Measurements from ENCODE around the gene WDR81.
"Not testable (repeated sequence)": the region's sequence is repeated elsewhere in the genome, so short reads cannot be mapped to it uniquely, and the experiment has no call there.

WDR81 gene

DNA sequence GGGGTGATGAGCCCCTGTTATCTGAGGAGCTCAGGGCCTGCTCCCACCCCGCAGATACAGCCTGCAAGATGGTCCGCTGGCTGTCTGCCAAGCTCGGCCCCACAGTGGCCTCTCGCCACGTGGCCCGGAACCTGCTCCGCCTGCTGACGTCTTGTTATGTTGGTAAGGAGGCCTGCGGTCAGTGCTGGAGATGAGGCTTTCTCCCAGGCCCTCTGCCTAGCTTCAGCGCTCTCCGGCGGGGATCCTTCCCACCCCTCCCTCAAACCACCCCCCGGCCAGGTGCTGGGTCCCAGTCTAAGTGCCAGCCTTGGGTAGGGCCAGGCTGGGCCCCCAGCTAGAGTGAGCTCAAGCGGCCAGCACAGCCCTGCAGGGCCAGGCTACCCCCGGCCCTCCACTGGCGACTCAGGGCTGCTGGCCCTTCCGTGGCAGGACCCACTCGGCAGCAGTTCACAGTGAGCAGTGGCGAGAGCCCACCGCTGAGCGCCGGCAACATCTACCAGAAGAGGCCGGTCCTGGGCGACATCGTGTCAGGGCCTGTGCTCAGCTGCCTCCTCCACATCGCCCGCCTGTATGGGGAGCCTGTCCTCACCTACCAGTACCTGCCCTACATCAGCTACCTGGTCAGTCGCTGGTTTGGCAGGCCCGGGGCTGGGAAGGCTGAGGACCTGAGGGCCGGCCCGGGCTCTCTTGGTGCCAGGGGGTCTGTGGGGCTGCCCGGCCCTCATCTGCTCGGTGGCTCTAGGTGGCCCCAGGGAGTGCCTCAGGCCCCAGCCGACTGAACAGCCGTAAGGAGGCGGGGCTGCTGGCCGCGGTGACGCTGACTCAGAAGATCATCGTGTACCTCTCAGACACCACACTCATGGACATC lies 6.1 kb downstream of the WDR81 start:
- no peak for DNase-seq (ENCODE audit: low read depth in 4 of 4, low spot score in 1 of 4)

DNA sequence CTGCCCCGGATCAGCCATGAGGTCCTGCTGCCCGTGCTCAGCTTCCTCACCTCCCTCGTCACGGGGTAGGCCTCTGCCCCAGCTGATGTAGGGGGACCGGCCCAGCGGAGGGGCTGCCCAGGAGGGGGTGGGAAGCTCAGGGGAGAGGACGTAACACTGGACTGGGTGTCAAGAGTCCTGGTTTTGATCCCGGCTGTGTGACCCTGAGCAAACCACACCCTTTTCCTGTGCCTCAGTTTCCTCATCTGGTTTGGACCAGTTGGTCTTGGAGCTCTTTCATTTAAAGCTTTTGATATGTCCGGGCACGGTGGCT lies 6.6 kb downstream of the WDR81 start:
- DNase-seq (ENCODE audit: low read depth in 4 of 4, low spot score in 1 of 4): no peak

DNA sequence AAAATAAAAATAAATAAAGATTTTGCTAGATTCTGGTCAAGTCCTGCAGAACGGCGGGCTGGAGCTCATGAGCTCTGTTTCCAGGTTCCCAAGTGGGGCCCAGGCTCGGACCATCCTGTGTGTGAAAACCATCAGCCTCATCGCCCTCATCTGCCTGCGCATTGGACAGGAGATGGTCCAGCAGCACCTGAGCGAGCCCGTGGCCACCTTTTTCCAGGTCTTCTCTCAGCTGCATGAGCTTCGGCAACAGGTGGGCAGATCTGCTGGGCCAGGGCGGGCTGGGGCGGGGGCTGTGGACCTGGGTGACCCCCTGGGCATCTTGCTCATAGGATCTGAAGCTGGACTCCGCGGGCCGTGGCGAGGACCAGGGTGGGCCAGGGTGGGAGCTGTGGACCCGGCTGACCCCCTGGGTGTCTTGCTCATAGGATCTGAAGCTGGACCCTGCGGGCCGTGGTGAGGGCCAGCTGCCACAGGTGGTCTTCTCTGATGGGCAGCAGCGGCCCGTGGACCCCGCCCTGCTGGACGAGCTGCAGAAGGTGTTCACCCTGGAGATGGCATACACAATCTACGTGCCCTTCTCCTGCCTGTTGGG lies 7.8 kb downstream of the WDR81 start:
- DNase-seq (ENCODE audit: low read depth in 4 of 4, low spot score in 1 of 4): no peak

DNA sequence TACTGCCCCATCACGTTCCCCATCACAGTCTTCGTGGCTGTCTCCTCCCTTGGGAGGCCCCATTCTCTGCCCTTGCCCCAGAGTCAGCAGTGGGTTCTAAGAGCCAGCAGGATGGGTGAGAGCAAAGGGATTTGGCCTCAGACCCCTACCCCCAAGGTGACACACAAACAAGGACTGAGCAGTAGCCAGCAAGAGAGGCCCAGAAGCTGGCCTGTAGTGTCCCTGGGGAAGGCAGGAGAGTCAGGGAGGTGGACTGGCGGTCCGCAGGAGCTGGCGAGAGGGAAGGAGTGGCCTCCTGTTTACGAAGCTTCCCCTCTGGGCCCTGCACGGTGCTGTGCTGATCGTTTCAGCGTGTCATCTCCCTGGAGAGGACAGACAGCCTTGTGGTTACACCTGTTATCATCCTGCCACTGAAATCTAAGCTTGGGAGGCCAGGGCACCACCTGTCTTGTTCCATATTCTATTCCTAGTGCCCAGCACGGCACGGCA lies 8.4 kb downstream of the WDR81 start:
- DNase-seq (ENCODE audit: low read depth in 4 of 4, low spot score in 1 of 4): no peak

DNA sequence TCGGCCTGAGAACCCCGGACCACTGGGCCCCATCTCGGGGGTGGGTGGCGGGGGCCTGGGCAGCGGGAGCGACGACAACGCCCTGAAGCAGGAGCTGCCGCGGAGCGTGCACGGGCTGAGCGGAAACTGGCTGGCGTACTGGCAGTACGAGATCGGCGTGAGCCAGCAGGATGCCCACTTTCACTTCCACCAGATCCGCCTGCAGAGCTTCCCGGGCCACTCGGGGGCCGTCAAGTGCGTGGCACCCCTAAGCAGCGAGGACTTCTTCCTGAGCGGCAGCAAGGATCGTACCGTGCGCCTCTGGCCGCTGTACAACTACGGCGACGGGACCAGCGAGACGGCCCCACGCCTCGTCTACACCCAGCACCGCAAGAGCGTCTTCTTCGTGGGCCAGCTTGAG lies 9.3 kb downstream of the WDR81 start:
- DNase-seq (ENCODE audit: low read depth in 4 of 4, low spot score in 1 of 4): no peak

DNA sequence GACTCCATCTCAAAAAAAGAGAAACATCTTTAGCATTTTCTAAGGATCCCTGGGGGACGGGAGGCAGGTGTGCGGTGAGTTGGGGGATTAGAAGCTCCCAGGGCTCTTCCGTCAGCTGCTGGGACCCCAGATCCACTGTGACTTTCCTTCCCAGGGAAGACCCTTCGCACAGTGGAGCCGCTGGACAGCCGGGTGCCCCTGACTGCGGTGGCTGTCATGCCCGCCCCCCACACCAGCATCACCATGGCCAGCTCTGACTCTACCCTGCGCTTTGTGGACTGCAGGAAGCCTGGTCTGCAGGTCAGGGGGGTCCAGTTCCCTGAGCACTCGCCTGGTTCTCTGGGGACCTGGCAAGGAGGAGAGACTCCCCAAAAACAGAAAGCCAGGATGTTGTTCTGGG lies 10.9 kb downstream of the WDR81 start:
- DNase-seq (ENCODE audit: low read depth in 4 of 4, low spot score in 1 of 4): no peak

DNA sequence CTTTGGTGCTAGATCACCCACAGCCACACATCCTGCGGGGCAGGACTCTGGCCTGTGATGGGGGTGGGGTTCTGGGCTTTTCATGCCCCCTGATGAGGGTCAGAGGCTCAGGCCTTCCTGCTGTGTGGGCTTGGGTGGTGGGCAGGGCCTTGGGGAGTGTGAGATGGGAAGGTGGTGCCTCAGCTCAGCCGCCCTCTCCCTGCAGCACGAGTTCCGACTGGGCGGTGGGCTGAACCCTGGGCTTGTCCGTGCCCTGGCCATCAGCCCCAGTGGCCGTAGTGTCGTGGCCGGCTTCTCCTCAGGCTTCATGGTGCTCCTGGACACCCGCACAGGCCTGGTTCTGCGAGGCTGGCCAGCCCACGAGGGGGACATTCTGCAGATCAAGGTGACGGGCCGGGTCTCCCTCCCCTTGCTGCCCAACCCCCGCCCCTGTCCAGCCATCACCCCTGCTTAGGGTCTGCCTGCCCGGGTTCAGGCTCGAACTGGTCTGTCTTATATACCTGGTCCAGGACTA lies 11.4 kb downstream of the WDR81 start:
- DNase-seq (ENCODE audit: low read depth in 4 of 4, low spot score in 1 of 4): no peak

DNA sequence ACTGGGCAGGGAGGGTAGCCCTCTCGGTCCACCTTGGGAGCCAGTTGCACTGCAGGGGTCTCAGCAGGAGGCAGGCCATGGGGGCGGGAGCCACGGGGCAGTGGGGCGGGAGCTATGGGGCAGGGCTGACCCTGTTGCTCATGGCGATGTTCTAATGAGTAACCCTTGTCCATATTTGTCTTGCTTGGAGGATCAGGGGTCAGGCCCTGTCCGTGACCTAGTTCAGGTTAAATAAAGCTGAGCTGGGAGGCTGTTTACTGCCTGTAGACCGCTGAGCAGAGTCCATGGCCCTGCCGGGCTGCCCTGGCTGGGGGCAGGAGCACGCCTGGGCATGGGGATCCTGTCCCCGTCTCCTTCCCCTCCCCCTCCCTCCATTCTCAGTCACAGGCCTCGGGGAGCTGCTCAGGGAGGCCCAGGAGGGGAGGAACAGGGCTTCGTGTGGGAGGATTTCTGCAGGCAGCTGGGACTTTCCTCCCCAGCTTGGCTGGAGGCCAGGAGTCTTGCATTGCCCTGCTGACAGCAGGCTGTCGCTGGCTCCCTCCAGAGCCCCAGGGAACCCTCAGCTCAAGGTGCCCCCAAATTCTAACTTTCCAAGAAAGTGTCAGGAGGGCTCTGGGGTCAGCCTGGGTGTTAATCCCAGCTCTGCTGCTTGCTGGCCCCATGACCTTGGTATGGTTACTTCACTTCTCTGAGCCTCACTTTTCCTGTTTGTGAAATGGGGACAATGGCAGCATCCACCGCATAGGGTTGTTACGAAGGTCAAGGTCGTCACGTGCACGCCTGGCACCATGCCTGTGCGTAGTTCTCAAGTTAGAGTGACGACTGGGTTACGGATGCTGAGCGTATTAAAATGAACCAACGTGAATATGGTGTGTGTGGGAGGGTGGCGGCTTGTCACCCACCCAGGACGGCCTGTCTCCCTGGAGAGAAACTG lies 12.1 kb downstream of the WDR81 start:
- DNase-seq (ENCODE audit: low read depth in 4 of 4, low spot score in 1 of 4): peak in 2 of 4 experiments; percentile 37 to 64

DNA sequence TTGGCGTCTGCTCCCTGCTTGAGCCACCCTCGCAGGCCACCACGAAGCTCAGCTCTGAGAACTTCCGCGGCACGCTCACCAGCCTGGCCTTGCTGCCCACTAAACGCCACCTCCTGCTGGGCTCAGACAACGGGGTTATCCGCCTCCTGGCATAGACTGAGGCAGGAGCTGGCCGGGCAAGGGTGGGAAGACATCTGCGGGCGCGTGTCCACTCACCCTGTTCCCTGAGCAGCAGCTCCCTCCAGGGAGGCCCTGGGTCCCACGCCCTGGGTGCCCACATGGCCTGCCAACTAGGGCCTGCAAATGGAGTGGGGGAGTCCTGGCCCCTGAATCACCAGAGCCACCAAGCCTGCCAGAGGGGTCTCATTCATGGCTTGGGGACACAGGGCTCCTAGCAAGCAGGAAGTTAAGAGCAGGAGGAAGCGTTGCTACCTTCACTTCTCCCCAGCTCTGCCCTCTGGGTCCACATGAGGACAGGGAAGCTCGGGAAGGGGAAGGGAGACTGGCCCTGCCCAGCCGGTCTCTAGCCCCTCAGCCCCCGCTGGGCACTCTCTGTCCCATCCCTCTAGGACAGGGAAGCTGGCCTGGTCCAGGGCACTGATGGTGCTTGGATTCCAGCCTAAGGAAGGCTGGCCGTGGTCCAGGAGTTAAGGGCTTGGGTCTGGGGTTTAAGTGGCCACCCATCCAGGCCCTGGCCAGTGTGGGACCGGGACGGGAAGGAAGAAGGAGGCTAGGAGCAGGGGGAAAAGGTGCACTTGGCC lies 13.2 kb downstream of the WDR81 start:
- no peak for DNase-seq (ENCODE audit: low read depth in 4 of 4, low spot score in 1 of 4)

DNA sequence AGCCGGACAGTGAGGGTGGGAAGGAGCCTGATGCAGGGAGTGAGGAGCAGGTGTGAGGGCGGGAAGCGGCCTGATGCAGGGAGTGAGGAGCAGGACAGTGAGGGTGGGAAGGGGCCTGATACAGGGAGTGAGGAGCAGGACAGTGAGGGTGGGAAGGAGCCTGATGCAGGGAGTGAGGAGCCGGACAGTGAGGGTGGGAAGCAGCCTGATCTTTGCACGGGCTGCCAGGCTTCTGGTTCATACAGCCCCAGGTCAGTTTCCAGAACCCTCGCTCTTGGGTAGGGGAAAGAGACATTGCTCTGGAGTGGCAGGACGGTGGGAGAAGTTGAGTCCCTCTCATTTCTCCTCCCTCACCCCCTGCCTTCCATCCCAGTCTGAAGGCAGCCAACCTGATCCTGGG lies 17.4 kb downstream of the WDR81 start:
- DNase-seq (ENCODE audit: low read depth in 4 of 4, low spot score in 1 of 4): not testable (repeated sequence)

DNA sequence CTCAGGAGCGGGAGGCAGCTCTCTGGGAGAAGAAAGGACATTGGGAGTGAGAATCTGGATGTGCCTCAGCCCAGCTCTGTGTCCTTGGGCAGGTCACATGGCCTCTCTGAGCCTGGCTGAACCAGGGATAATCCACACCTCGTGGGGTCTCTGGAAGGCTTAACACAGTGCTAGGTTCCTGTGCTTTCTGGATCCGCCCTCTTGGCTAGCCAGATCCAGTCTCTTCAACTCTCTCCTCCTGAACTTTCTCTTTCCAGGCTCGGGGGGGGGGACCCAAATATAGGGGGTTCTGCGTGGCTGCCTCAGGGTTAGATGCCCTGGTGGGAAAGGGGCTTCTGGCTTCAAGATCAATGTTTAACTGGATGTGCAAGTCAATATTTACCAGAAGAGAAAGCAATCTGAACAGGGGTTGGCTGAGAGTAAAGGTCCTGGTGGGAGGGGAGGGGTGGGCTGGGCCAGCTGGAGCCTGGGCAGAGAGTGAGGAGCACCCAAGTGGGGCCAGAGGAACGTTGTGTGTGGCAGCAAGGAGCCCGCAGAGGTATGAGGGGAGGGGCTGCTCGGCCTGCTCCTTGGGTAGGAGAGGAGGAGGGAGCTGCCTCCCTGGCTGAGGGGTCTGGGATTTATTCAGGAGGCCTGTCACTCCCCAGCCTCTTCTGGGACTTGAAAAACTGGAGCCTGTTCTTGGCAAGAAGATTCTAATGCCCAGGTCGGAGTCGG lies 18.0 kb downstream of the WDR81 start, which contains the start of gene SERPINF2:
Gene SERPINF2 (plus strand): TSS at position 501 of the 717 bp plus-strand sequence. CDS start 2,125 bp downstream, outside the sequence.
- DNase-seq (ENCODE audit: low read depth in 4 of 4, low spot score in 1 of 4): no peak

DNA sequence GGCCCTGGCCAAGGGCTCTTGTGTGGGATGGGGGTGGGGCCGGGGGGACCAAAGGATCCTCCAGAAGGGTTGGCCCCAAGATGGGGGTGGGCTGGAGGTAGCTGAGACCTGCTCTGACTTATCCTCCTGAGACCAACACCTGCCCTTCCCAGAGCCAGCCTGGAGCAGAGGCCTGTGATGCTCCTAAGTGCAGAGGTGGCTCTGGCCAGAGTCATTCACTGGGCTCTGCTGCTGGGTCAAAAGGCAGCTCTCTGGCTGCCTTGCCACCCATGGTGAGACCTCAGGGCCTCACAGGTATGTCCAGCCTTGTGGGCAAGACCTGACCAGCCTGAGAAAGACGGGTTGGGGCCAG lies 18.6 kb downstream of the WDR81 start:
- no peak for DNase-seq (ENCODE audit: low read depth in 4 of 4, low spot score in 1 of 4)

DNA sequence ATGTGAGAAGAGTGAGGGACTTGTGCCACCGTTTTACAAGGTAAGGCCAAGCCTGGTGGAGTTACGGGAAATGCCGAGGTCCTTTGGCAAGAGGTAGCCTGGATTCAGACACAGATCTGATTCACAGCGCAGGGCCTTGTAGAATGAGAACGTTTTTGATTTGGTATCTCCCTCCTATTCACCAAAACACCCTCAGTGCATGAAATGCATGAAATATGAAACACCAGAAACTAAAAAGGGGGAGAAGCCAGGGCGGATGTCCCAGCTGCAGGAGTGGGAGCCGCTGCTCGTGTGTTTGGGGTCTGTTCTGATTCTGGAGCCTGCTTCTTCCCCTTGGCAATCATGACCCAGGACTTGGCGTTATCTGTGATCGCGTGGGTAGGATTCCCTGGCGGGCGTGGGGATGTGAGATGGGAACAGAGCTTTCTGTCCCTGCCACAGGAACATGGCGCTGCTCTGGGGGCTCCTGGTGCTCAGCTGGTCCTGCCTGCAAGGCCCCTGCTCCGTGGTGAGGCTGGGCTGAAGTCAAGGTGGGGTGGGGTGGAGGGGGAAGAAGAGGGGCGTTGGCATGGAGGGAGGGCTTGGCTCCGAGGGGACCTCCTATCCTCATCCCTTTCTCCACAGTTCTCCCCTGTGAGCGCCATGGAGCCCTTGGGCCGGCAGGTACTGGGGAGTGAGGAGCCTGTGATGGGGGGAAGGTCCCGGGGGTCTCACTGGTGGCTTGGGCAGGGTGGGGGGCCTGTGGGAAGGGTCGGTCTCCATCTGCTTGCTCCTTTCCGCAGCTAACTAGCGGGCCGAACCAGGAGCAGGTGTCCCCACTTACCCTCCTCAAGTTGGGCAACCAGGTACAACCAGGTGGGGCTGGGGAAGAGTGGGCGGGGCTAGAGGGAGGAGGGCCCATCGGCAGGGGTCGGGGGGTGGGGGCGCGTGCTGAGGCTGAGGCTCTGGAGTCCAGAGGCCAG lies 20.3 kb downstream of the WDR81 start:
- DNase-seq (ENCODE audit: low read depth in 4 of 4, low spot score in 1 of 4): no peak

DNA sequence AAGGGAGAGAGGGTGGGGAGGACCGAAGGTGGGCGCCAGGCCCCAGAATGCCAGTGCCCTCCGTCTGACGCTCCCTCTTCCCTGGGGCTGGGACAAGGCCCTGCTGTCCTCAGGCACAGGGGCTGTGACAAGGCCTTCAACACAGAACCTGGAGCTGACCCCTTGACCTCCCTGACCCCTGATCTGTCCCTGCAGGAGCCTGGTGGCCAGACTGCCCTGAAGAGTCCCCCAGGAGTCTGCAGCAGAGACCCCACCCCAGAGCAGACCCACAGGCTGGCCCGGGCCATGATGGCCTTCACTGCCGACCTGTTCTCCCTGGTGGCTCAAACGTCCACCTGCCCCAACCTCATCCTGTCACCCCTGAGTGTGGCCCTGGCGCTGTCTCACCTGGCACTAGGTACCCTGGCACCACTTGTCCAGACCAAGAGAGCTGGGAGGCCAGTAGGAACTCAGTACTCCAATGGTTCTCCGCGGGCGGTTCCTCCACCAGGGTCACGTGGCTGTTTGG lies 21.1 kb downstream of the WDR81 start:
- DNase-seq (ENCODE audit: low read depth in 4 of 4, low spot score in 1 of 4): no peak

DNA sequence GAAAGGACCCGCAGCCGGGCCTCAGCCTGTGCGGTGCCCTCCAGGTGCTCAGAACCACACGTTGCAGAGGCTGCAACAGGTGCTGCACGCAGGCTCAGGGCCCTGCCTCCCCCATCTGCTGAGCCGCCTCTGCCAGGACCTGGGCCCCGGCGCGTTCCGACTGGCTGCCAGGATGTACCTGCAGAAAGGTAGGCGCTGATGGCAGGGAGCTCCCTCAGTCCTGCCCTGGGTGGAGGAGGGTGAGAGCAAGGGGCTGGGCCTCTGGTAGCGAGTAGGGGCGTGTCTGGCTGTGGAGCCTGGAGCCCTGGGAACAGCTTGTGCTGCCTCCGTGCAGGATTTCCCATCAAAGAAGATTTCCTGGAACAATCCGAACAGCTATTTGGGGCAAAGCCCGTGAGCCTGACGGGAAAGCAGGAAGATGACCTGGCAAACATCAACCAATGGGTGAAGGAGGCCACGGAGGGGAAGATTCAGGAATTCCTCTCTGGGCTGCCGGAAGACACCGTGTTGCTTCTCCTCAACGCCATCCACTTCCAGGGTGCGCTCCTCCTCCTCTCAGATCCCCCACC lies 22.6 kb downstream of the WDR81 start:
- DNase-seq (ENCODE audit: low read depth in 4 of 4, low spot score in 1 of 4): no peak

DNA sequence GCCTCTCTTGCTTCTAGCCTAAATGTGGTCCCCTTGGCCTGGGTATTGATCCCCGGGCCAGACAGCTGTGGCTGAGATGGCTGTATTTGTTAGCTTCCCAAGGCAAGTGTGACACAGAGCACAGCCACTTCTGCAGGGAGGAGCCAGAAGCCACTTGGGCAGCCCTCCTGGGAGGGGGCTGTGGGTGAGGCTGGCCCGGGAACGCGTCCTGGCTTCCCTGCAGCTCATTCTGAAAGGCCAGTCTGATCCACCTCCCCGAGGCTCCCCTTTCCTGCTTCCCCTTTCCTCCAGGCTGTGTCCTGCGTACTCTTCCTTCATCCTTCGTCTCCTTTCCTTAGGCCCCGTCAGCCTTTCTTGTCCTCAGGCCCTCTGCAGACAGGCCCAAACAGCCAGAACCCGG lies 26.1 kb downstream of the WDR81 start:
- no peak for DNase-seq (ENCODE audit: low read depth in 4 of 4, low spot score in 1 of 4)

DNA sequence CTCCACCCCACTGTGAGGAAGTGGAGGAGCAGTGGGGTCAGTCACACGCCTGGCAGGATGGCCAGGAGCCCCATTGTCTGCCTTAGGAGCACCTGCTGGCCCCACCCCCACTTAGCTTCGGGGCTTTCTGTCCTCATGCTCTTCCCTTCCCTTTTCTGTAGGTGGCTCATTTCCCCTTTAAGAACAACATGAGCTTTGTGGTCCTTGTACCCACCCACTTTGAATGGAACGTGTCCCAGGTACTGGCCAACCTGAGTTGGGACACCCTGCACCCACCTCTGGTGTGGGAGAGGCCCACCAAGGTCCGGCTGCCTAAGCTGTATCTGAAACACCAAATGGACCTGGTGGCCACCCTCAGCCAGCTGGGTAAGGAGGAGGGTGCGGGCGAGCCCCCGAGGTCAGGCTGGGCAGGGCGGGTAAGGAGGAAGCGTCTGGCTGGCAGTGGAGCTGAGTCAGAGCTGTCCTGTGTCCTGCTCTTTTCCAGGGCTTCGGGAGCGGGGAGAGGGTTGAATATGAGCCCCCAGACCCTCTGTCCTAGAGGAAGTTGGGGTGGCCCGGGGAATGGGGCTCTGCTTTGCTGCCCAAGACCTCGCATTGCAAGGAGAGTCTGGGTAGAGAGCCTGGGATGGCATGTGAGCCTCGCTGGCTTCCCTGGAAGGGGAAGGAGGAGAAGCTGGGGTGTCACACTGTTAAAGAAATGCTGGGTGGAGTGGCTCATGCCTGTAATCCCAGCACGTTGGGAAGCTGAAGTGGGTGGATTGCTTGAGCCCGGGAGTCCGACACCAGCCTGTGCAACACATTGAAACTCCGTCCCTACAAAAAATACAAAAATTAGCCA lies 28.1 kb downstream of the WDR81 start:
- DNase-seq (ENCODE audit: low read depth in 4 of 4, low spot score in 1 of 4): no peak
